Measurements from ENCODE around the gene FBXL15.

Gene FBXL15

DNA sequence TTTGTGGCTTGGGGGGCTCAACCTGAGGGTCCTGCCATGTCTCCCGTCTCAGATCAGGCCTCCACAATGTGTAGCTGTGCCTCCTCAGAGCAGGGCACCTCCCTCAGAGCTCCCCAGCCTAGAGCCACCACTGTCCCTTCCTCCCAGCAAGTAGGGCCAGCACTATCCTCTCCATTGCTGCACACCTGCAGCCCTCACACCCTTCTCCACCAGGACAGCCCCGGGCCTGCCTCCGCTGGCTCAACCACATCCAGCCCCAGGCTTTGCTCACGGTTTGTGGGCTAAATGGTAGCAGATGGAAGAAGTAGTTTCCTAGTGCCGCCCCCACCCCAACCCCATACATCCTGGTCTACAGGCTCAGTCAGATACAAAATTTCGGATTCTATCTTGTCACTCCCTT lies 15.0 kb upstream of the FBXL15 start:
- no peak overlapping the region for H3K4me3 ChIP-seq (ENCODE audit: low read depth, low read length)
- DNase-seq (ENCODE audit: low read depth) = no peak
- in situ Hi-C loops (cut with HindIII; ENCODE audit: low sequenced_read_pairs) = no loop called here
- TF ChIP-seq, protein P1, sequence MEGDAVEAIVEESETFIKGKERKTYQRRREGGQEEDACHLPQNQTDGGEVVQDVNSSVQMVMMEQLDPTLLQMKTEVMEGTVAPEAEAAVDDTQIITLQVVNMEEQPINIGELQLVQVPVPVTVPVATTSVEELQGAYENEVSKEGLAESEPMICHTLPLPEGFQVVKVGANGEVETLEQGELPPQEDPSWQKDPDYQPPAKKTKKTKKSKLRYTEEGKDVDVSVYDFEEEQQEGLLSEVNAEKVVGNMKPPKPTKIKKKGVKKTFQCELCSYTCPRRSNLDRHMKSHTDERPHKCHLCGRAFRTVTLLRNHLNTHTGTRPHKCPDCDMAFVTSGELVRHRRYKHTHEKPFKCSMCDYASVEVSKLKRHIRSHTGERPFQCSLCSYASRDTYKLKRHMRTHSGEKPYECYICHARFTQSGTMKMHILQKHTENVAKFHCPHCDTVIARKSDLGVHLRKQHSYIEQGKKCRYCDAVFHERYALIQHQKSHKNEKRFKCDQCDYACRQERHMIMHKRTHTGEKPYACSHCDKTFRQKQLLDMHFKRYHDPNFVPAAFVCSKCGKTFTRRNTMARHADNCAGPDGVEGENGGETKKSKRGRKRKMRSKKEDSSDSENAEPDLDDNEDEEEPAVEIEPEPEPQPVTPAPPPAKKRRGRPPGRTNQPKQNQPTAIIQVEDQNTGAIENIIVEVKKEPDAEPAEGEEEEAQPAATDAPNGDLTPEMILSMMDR (IDR thresholded peaks at IDR 0.05; ENCODE audit: low read depth, low read length, missing control alignments) = no peak

DNA sequence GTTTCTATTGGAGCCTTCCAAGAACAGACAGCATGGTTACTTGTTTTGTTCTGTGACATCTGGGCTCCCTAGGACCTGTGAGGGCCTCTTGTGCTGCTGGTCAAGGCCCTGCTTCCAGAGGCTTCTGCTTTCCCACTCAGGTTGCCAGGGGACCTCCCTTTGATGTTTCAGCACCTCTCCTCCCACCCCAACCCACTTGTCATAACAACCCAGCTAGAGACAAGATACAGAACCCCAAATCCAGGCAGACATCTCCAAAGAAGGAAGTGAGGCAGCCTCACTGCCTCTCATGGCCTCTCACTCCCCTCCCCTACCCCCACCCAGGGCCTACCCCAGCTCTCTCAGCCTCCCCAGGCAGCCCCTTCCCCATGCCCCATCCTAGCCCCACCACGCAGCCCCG lies 13.8 kb upstream of the FBXL15 start:
- DNase-seq (ENCODE audit: low read depth) = no peak
- TF ChIP-seq, protein P1 (IDR thresholded peaks at IDR 0.05; ENCODE audit: low read depth, low read length, missing control alignments) = no peak
- H3K4me3 ChIP-seq (ENCODE audit: low read depth, low read length) = no peak overlapping the region
- in situ Hi-C loops (cut with HindIII; ENCODE audit: low sequenced_read_pairs) = no loop called here

DNA sequence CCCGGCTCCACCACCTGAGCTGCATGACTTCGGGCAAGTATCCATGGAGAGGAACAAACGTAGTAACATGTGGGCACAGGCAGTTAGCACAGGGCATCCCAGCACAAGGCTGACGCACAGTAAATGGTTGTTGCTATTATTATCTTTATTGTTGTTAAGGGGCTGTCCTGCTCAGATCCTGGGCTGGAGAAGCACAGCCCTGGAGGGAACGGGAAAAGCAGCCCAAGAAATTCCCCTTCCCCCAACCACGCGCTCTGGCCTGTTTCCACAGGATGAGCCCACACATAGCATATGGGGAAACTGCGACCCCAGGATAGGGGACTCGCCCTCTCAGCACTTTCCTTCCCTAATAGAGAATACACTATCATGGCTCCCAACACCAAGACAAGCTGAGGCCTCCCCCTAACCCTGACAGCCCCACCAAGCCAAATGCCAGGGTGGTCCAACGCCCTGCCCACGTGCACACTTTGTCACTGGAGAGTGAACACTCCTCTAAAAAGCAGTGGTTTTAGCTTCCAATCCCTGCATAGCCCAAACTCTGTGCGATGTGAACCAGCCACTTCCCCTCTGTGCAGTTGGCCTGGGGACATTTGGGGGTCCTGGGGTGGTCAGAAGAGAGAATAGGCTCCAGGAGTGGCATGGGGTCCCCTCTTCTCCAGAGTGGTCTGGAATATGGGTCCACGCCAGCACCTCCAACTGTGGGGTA lies 13.1 kb upstream of the FBXL15 start:
- H3K4me3 ChIP-seq (ENCODE audit: low read depth, low read length) = no peak overlapping the region
- in situ Hi-C loops (cut with HindIII; ENCODE audit: low sequenced_read_pairs) = no loop called here
- TF ChIP-seq, protein P1 (IDR thresholded peaks at IDR 0.05; ENCODE audit: low read depth, low read length, missing control alignments) = no peak
- DNase-seq (ENCODE audit: low read depth) = no peak

DNA sequence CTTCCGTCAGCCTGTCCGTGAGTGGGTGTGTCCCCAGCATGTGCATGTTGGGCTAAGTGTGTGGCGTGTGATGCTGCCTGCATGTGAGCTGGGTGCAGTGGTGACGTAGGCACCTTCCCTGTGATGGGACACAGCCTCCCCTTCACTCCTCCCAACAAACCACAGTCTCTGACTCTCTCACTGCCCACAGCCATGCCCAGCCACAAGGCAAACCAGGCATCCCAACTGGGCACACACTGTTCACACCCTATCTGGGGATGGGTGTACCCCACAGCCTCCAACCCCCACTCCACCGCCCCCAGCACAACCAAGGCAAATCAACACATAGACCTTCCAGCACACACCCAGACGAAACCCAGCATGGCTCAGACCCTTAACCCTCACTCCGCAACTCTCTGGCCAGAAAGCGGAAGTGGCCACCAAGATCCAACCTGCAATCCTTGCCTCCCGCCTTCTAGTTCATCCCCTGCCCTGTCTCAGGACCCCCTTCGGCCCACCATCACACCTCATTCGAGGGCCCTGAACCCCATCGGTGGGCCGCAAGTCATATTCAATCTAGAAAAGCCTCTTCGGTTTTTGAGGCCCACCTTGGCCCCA lies 12.4 kb upstream of the FBXL15 start:
- in situ Hi-C loops (cut with HindIII; ENCODE audit: low sequenced_read_pairs) = no loop called here
- TF ChIP-seq, protein P1 (IDR thresholded peaks at IDR 0.05; ENCODE audit: low read depth, low read length, missing control alignments) = no peak
- DNase-seq (ENCODE audit: low read depth) = no peak
- H3K4me3 ChIP-seq (ENCODE audit: low read depth, low read length) = peak overlapping the region; percentile 25

DNA sequence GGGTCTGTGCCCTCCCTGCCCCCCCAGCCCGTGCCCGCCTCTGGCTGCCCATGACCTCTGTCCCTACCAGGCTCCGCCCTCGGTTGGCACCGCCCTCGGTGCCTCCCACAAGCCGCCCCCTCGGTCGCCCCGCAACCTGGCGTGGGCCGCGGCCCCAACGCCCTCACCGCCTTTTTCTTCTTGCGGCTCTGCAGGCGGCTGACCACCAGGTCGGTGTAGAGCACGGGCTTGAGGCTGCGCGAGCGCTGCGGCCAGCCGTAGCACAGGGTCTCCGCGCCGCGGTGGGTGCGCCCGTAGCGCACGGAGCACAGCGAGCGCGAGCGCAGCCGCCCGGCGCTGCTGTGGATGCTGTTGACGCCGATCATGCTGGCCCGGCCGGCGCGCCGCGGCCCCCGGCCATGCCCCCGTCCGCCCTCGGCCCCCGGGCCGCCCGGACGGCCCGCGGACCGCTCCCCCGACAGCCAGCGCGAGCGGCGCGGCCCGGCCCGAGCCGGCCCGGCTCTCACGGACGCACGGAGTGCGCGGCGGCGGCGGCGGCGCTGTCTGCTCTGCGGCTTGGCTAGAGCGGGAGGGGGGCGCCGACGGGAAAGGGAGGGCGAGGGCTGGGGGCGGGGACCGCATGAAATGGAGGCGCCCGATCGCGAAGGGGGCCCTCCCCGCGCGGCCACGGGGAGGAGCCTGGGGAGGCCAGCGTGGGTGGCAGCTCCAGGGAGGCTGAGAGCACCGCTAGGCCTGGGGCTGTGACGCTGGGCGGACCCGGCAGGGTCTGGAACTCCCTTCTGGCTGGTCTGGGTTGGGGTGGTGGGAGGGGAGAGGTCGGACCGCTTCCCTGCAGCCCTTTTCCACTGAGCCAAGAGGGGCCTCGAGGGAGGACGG lies 11.7 kb upstream of the FBXL15 start:
- TF ChIP-seq, protein P1 (IDR thresholded peaks at IDR 0.05; ENCODE audit: low read depth, low read length, missing control alignments) = no peak
- in situ Hi-C loops (cut with HindIII; ENCODE audit: low sequenced_read_pairs) = no loop called here
- no peak for DNase-seq (ENCODE audit: low read depth)
- H3K4me3 ChIP-seq (ENCODE audit: low read depth, low read length) = peak overlapping the region; percentile 25

- peak overlapping the region; percentile 32 for H3K4me3 ChIP-seq (ENCODE audit: low read depth, low read length)
These were observed 10.8 kb upstream of the FBXL15 start for GRCh38 chr10:102409604-102410428.

More at GRCh38 chr10:102409604-102410428, 10.8 kb upstream of the FBXL15 start:
- DNase-seq (ENCODE audit: low read depth) = no peak
- in situ Hi-C loops (cut with HindIII; ENCODE audit: low sequenced_read_pairs) = no loop called here
- TF ChIP-seq, protein P1 (IDR thresholded peaks at IDR 0.05; ENCODE audit: low read depth, low read length, missing control alignments) = no peak

Measured in astrocyte of the cerebellum (primary cell).